Activated naive CD4-positive, alpha-beta T cell treated with anti-CD3 and anti-CD28 coated beads, Interleukin-2, amount 50 U/mL, for 72 hours (primary cell): Measurements from ENCODE around the gene STIMATE. TPM values are rescaled to one million over a fixed set of nuclear protein-coding genes. Genes with fewer than 3 reads are reported as not detected.

Experiments used
- ATAC-seq, 2 donors: fragments of 150-1000 bp; cut with Tn5 transposase; 2 replicates each; pipeline ENCODE4 v1.10.0; 2021; ENCODE audit warnings: mild to moderate bottlenecking in 2 of 2, moderate library complexity in 2 of 2
- DNase-seq, 2 donors: peaks; one replicate each; pipeline ENCODE4 v3.0.0; 2021 to 2022; ENCODE audit warnings: low spot score in 2 of 2
- H3K27ac Mint-ChIP-seq, 2 donors: one replicate each; pipeline ENCODE4 v1.8.0; 2022; ENCODE audit warnings: mild to moderate bottlenecking in 2 of 2, mixed read lengths in 2 of 2
- H3K36me3 Mint-ChIP-seq, 2 donors: one replicate each; pipeline ENCODE4 v1.8.0; 2022; ENCODE audit warnings: mixed read lengths in 2 of 2
- H3K9me3 Mint-ChIP-seq, 2 donors: one replicate each; pipeline ENCODE4 v1.8.0; 2022; ENCODE audit warnings: mixed read lengths in 2 of 2
- total RNA-seq, 2 donors: library from RNA; stranded (reverse); gene quantifications; one replicate each; pipeline ENCODE4 v1.2.3, GENCODE V29; 2022

STIMATE gene
- total RNA-seq, 2 donors from 2014 or later, result 16.6 to 24.0 TPM

DNA sequence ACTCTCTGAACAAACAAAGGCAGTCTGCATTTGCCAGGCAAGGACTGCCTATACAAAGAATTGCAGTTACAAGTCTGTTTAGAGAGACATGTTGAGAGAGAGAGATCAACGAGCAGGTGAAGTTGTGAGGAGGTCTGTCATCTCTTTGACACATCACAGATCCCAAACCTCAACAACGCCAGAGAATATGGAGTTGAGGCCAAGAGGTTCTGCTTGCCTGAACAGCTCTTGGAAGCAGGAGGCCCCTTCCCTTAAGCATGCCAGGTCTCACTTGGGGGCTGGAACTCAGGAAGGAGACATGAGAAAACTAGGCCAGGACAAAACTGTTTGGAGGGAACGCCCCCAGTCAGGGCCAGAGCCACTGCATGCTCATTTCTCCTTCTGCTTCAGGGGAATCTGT, 40.2 kb downstream of the STIMATE start:
- ATAC-seq, result no peak

DNA sequence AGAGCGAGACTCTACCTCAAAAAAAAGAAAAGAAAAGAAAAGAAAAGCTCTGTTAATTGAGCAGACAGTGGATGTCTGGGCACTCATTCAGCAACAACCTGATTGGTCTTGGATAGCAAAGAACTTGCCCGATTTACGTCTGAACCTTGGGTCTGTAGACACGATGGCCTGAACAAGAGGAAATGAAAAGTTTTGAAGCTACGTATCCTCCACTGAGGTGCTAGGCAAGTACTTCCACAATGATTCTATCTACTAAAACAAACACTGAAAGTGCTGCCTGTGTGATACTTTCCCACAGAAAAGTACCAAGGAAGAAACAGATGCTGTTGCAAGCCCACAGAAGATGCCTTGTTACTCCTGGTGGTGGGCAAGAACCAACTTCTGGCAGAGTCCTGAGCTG, 40.7 kb downstream of the STIMATE start:
- no peak for ATAC-seq
- Mint-ChIP-seq H3K36me3 (no peaks in the 10 kb centered on the region), H3K27ac (no peak overlapping the region), H3K9me3 (no peaks in the 10 kb centered on the region)
- DNase-seq, result no peak

More for the DNA sequence above, 40.2 kb downstream of the STIMATE start:
- no peaks in the 10 kb centered on the region for H3K9me3 Mint-ChIP-seq
- H3K27ac Mint-ChIP-seq, result no peak overlapping the region
- DNase-seq, result no peak
- no peaks in the 10 kb centered on the region for H3K36me3 Mint-ChIP-seq

DNA sequence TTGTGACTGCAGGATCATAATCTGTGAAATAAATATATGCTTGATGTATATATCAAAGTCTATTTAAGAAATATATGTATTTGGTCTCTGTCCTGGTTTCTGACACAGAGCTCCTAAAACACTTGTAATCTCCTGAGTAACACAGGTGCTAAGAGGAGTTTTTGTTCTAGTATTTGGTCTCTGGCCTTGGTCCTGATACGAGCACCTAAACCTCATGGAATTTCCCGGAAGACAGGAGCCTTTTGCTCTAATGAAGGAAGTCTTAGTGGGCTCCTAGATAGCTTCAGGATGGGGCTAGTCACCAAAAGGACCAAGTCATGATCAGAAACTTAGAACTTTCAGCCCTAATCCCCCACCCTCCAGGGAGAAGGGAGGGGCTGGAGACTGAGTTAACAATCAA, 43.3 kb downstream of the STIMATE start:
- no peak overlapping the region for H3K27ac Mint-ChIP-seq
- no peaks in the 10 kb centered on the region for H3K9me3 Mint-ChIP-seq
- H3K36me3 Mint-ChIP-seq, result no peaks in the 10 kb centered on the region
- no peak for DNase-seq
- ATAC-seq, result no peak

DNA sequence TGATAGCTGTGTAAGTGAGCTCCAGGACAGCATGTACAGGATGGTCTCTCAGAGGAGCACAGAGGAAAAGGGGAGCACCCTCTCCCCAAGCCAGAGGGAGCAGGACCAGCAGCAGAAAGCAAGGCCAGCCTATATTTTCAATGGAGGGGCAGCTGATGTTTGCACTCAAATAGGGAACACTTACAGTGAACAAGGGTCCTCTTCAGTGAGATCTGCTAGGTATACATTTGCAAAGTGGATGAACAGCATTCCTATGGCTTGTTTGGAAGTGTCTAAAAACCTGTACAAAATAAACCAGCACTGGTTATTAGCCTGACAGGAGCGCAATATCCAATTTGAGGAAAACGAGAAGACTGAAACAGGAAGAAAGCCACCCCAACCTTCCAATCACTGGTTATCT, 44.9 kb downstream of the STIMATE start:
- peak overlapping the region in 1 of 2 donors; percentile 70 for H3K27ac Mint-ChIP-seq
- ATAC-seq (no peak), DNase-seq (no peak)
- H3K9me3 Mint-ChIP-seq, result no peaks in the 10 kb centered on the region
- no peaks in the 10 kb centered on the region for H3K36me3 Mint-ChIP-seq

DNA sequence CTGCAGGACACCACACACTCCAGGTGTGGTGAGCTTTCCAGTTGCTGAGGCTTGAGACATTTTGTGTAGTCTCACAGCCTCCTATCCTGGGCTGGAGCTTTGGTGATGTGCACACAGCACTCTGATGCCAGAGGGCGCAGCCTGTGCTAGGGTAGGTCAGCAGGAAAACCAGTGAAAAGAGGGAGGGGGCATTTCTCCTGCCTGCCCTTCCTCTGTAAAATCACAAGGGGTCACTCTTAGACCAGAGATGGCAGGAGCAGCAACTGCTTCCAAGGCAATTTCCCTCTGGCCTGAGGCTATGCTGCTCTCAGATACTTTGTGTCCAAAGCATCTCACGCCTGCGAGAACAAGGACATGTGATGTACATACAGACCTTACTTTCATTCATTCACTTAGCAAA, 46.0 kb downstream of the STIMATE start:
- Mint-ChIP-seq H3K27ac (peak overlapping the region in 1 of 2 donors; percentile 2), H3K9me3 (no peaks in the 10 kb centered on the region), H3K36me3 (no peaks in the 10 kb centered on the region)
- DNase-seq (peak in 1 of 2 donors; percentile 36), ATAC-seq (peak; percentile 67 to 83)

DNA sequence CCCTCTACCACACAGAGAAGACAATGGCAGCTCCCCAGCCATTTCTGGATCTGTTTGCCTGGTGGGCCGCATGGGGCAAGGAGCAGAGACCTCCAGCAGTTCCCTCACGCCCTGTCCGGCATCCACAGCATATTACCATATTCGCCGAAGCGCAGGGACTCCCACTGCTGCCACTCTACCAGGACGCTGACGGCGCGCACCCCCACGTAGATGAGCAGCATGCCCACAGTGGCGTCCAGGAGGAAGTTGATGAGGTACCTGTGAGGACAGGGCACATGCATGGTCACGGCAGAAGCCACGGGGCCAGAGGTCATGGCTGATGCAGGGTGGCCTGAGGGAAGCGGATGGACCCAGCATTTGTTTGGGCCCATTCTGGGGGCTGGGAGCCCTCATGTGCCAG, 47.7 kb downstream of the STIMATE start:
- DNase-seq, result no peak
- peak overlapping the region in 1 of 2 donors; percentile 55 for H3K27ac Mint-ChIP-seq
- H3K9me3 Mint-ChIP-seq, result no peaks in the 10 kb centered on the region
- ATAC-seq, result no peak
- no peaks in the 10 kb centered on the region for H3K36me3 Mint-ChIP-seq

DNA sequence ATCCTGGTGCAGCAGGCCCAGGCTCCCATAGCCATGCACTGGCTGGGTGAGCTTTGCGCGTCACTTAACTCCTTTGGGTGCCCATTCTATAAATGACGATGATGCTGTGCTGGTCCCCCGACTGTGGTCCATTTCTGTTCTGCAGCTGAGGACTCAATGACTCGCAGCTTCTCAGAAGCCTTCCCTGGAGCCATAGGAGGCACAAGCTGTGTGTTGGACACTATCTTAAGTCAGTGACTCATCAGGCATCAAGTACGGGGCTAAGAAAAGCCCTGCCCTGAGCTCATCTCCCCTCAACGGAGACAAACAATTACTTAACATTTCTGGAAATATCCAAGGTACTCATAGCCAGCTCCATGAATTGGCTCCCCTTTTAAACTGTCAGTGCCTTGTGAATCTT, 48.7 kb downstream of the STIMATE start:
- Mint-ChIP-seq H3K27ac (peak overlapping the region in 1 of 2 donors; percentile 53), H3K36me3 (no peaks in the 10 kb centered on the region)
- no peak for DNase-seq

DNA sequence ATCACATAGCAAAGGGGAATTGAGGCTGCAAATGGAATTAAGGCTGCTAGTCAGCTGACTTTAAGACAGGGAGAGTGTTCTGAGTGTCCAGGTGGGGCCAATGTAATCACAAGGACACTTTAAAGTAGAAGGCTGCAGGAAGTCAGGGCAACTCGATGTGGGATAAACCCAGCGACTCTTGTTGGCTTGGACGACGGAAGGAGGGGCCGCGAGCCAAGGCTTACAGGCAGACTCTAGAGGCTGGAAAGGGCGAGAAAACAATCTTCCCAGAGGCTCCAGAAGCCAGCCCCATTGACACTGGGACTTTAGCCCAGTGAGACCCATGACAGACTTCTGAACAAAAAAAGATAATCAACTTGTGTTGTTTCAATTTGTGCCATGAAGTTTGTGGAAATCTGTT, 49.6 kb downstream of the STIMATE start:
- no peaks in the 10 kb centered on the region for H3K9me3 Mint-ChIP-seq
- ATAC-seq (no peak), DNase-seq (no peak)
- no peaks in the 10 kb centered on the region for H3K36me3 Mint-ChIP-seq
- H3K27ac Mint-ChIP-seq, result peak overlapping the region; percentile 42 to 68

More for the DNA sequence above, 48.7 kb downstream of the STIMATE start:
- no peaks in the 10 kb centered on the region for H3K9me3 Mint-ChIP-seq
- ATAC-seq, result no peak

DNA sequence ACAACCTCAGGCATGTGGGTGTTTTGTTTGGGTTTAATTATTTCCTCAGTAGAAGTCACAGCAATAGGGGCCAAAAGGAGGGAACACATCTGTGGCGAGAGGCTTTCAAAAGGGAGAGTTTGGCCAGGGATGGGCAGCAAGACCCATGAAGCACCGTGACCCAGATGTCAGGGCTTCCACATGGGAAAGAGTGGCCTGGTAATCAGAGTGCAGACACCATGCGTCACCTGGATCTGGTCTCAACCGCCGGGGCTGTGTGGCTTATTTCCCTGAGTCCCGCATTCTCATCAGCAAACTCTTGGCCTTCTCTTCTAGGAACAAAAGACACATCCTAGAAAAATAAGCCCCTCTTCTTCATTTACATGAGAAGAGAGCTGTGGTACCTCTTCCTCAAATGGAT, 50.1 kb downstream of the STIMATE start:
- Mint-ChIP-seq H3K27ac (peak overlapping the region; percentile 42 to 68), H3K36me3 (no peaks in the 10 kb centered on the region)

DNA sequence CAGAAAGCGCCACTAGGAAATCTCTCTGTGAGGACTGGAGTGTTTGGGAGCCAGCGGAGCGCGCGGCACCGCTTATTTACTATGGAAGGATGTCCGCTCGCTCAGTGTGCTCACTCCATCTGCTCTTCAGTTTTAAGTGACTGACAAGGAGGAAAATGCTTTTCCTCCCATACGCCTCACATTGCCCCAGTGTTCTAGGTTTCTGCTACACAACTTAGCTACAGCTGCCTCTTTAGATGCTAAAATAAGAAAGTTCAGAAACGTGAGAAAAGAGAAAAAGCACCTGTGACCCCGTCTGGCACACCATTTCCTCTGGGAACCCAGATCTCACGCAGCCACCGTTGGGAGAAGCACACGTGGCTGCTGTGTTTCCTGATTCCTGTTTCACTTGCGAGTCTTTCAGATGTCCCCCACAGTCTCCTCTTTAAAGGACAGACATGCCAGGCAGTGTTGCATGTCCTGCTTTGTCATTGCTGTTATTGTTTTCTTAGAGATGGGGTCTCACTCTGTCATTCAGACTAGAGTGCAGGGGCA, 50.8 kb downstream of the STIMATE start:
- peaks cover 0 to 6% of the 10 kb centered on the region in 2 donors for H3K36me3 Mint-ChIP-seq
- ATAC-seq, result no peak
- no peak for DNase-seq
- H3K9me3 Mint-ChIP-seq, result no peaks in the 10 kb centered on the region
- H3K27ac Mint-ChIP-seq, result peak overlapping the region in 1 of 2 donors; percentile 29

More for the DNA sequence above, 50.1 kb downstream of the STIMATE start:
- DNase-seq, result no peak
- H3K9me3 Mint-ChIP-seq, result no peaks in the 10 kb centered on the region
- ATAC-seq, result no peak

DNA sequence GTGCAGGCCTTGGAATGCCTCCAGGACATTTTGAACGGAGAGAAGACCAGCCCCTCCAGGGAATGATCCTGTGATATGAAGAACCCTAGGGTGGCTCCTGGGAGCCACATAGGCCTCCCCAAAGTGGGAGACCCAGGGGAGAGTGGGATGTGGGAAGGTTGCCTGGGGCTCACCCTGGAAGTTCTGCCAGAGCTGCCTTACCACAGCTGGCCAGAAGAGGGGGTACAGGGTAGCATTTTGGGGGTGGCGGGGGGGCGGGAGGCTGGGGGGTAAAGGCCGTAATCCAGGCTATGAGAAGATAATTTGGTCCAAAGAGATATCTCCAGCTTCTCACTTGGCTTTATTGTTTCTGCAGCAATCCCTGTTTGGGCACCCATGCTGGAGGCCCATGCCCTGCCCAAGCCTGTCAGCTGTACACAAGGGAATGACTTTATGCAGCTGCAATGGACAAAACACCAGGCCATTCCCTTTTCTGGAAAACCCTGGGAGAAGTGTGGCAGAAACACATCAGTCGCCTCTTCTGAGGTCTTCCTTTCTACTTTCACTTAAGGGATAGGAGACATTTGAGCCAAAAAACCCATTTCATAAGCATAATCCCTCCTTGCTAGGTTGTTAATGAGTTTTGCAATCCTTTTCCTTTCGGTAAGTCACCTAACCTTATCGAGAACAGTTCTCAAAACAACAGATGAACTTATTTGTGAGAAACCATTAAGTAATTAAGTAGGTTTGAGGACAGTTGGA, 51.5 kb downstream of the STIMATE start:
- no peak for ATAC-seq
- H3K9me3 Mint-ChIP-seq, result no peaks in the 10 kb centered on the region
- H3K27ac Mint-ChIP-seq, result no peak overlapping the region
- H3K36me3 Mint-ChIP-seq, result peaks cover 0 to 6% of the 10 kb centered on the region in 2 donors
- DNase-seq, result peak in 1 of 2 donors; percentile 44

DNA sequence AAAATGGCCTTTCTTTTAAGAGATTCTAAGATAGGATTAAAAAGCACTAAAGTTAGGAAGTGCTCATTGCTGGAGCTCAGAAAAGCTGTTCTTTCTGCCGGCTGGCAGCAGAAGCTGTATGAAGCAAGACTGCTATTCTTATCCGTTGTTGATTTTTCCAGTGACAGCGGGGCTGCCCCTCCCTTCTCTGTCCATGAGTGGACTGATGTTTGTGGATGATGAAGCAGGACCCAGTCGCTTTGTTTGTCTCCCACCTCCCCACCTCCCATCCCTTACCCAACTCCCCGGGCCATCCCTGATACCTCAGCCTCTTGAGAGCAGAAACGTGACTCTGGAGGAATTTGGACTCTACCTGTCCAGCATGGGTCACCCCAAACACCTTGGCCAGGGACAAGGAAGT, 52.2 kb downstream of the STIMATE start:
- Mint-ChIP-seq H3K9me3 (no peaks in the 10 kb centered on the region), H3K27ac (no peak overlapping the region), H3K36me3 (peaks cover 0 to 6% of the 10 kb centered on the region in 2 donors)
- no peak for DNase-seq
- no peak for ATAC-seq

DNA sequence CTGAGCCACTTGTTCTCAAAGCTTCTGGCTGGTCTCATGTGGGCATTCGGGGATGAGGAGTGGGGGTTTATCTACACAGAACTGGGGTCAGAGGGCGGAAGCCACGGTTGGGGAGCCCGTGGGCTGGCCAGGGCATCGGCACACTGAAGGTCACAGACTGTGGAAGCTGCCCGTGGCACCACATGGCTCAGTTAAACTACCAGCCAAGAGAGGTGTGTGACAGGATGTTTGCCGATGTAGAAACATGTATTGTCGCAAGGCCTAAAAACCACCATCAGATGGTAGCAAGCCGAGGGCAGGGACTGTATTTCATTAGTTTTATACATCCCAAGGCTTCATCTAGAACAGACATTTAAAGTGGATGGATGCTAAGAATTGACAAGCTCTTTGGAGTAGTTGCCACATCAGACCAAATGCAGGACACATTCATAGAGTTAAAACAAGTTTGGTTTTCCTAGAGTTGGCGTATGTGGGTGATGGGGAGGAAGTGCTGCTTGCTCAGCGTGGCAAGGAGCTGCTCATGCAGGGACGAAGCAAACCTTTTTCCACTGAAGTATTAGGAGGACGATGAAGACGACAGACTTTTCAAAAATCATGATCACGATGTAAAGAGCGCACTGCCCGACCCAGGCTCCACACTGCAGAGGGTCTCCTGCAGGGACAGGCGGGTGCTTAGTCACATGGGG, 52.9 kb downstream of the STIMATE start:
- Mint-ChIP-seq H3K36me3 (peaks cover 0 to 6% of the 10 kb centered on the region in 2 donors), H3K9me3 (no peaks in the 10 kb centered on the region), H3K27ac (no peak overlapping the region)
- no peak for DNase-seq
- ATAC-seq, result no peak

DNA sequence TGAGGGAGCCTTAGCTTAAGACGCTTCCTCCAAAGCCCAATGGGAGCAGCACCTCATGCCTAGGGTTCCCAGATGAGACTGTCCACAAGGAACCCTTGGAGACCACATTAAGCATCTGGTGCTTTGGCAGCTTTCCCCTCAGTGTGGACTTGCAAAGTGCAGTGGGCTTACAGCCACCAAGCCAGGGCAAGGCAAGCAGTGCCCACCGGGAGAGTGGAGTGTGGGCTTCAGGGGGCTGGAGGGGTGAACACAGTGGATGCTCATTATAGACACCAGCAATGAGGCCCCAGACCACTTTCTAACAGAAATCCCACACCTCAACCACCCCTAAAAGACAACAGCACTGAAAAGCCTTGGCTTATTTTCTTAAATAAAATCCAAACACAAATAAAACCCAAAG, 53.5 kb downstream of the STIMATE start:
- ATAC-seq, result no peak
- H3K27ac Mint-ChIP-seq, result no peak overlapping the region

DNA sequence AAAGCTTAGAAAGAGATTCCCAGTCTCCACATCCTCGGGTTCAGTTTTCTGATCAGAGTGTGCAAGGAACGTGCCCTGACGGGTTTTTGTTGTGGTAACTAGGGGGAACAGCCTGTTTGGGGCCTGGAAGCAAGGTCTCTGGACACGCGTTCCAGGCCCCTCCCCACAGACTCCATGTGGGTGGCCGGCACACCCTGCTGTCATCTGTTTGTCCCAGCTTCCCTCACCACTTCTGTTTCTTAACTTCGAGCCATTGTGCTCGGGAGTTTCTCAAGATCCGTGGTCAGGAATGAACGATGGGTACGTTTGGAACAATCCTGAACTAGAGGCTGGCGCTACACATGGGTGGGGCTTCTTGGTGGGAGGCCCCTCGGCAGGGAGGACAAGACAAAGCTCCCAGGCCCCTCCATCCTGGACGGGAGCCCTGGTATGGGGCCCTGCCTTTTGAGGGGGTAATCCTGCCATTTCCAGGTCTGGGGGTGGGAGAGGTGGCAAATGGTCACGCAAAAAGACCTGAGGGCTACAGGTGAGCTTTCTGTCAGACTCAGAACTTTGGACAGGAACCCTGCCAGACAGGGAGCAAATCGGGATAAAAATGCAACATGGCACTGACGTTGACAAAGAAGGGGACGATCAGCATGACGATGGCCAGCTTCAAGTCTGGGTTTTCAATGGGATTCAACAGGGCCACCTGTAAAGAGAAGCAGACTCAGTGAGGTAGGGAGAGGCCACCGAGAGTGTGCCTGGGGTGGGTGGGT, 54.1 kb downstream of the STIMATE start:
- no peak for ATAC-seq
- peaks cover 0 to 6% of the 10 kb centered on the region in 2 donors for H3K36me3 Mint-ChIP-seq
- H3K9me3 Mint-ChIP-seq, result no peaks in the 10 kb centered on the region
- no peak for DNase-seq
- no peak overlapping the region for H3K27ac Mint-ChIP-seq

More for the DNA sequence above, 53.5 kb downstream of the STIMATE start:
- Mint-ChIP-seq H3K9me3 (no peaks in the 10 kb centered on the region), H3K36me3 (peaks cover 0 to 6% of the 10 kb centered on the region in 2 donors)
- no peak for DNase-seq

DNA sequence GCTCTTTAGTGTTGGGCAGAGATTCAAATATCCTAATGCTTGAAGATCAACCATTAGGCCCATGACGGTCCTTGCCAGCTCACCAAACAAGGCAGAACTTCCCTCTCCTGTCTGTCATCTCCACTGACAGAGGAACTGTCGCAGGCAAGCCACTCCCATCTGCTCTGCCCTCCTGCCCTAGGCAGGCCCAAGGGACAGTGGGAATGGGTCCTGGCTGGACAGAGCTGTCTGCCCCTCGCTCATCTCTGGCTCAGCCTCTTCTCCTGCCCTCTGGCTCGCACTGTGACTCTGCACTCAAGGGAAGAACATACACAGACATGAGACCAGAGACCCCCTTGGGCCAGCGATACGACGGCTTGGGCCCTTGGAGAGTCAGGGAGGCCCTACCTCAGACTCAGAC, 54.9 kb downstream of the STIMATE start:
- DNase-seq, result no peak
- Mint-ChIP-seq H3K36me3 (peaks cover 0 to 6% of the 10 kb centered on the region in 2 donors), H3K27ac (no peak overlapping the region), H3K9me3 (no peaks in the 10 kb centered on the region)
- ATAC-seq, result no peak

DNA sequence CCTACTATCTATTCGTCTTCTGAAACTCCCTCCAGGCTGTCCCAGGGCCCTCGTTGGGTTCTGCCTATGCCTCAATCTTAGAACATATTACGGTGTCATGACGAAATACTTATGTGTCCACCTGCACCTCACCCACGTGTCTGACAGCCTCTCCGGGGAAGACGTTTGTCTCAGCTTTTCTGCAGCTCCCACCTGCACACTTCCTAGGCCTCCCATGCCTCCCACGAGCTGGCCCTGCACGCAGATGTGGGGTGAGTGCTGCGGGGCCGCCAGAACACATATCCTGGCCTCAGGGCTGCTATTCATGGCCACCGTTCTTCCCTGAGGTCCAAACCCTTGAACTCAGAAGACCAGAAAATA, 55.4 kb downstream of the STIMATE start:
- peaks cover 0 to 6% of the 10 kb centered on the region in 2 donors for H3K36me3 Mint-ChIP-seq
- ATAC-seq (no peak), DNase-seq (no peak)
- no peak overlapping the region for H3K27ac Mint-ChIP-seq
- H3K9me3 Mint-ChIP-seq, result no peaks in the 10 kb centered on the region
